ENCODE measurements around the gene EZH2.

The EZH2 gene

GRCh38 chr7:148898845-148899484 is 14.9 kb upstream of the EZH2 start:
- no peak for DNase-seq

- no peak for DNase-seq
These were observed 10.5 kb upstream of the EZH2 start for GRCh38 chr7:148894591-148894990.

GRCh38 chr7:148893071-148893470 is 9.0 kb upstream of the EZH2 start:
- DNase-seq = no peak

GRCh38 chr7:148888300-148888699 is 4.2 kb upstream of the EZH2 start:
- DNase-seq = no peak

- no peak for DNase-seq
These were observed 2.8 kb upstream of the EZH2 start for GRCh38 chr7:148886844-148887243.

- DNase-seq = peak; percentile 95
These were observed 370 bp upstream of the EZH2 start for GRCh38 chr7:148884299-148885022.

GRCh38 chr7:148883266-148884048 is 634 bp downstream of the EZH2 start:
- DNase-seq = peak; percentile 80

GRCh38 chr7:148882841-148883265 is 1.2 kb downstream of the EZH2 start:
- no peak for DNase-seq

- DNase-seq = no peak
These were observed 1.9 kb downstream of the EZH2 start for GRCh38 chr7:148882192-148882591.

GRCh38 chr7:148878317-148878716 is 5.8 kb downstream of the EZH2 start:
- DNase-seq = no peak

- no peak for DNase-seq
These were observed 6.6 kb downstream of the EZH2 start for GRCh38 chr7:148877517-148877916.

GRCh38 chr7:148872188-148872587 is 11.9 kb downstream of the EZH2 start:
- DNase-seq = no peak

GRCh38 chr7:148871551-148871950 is 12.5 kb downstream of the EZH2 start:
- no peak for DNase-seq

- no peak for DNase-seq
These were observed 13.1 kb downstream of the EZH2 start for GRCh38 chr7:148871030-148871429.

- DNase-seq = no peak
These were observed 15.8 kb downstream of the EZH2 start for GRCh38 chr7:148868378-148868674.

- no peak for DNase-seq
These were observed 16.3 kb downstream of the EZH2 start for GRCh38 chr7:148867596-148868377.

- no peak for DNase-seq
These were observed 17.7 kb downstream of the EZH2 start for GRCh38 chr7:148866362-148866761.

GRCh38 chr7:148865283-148865682 is 18.8 kb downstream of the EZH2 start:
- DNase-seq = no peak

- DNase-seq = no peak
These were observed 20.8 kb downstream of the EZH2 start for GRCh38 chr7:148863324-148863723.

- no peak for DNase-seq
These were observed 21.6 kb downstream of the EZH2 start for GRCh38 chr7:148862481-148862880.

GRCh38 chr7:148858489-148858888 is 25.6 kb downstream of the EZH2 start:
- no peak for DNase-seq

- peak; percentile 26 for DNase-seq
These were observed 27.2 kb downstream of the EZH2 start for GRCh38 chr7:148856891-148857290.

- DNase-seq = no peak
These were observed 27.6 kb downstream of the EZH2 start for GRCh38 chr7:148856578-148856881.

GRCh38 chr7:148854983-148855382 is 29.1 kb downstream of the EZH2 start:
- DNase-seq = no peak

Data from CD4-positive, alpha-beta T cell treated with Interleukin-12 subunit alpha and Interleukin-12 subunit beta, for 1 hour (primary cell).